ENCODE measurements around the gene PHPT1. TPM values are rescaled to one million over a fixed set of nuclear protein-coding genes. Genes with fewer than 3 reads are reported as not detected.
A peak's percentile ranks its signal among the peaks of the same experiment; 100 is the strongest.

Gene PHPT1
- total and polyA plus RNA-seq, 2 of the 13 experiments (the other 11 are each of a cell fraction or from before 2014, with no cell fraction given): 189 to 192 TPM

DNA sequence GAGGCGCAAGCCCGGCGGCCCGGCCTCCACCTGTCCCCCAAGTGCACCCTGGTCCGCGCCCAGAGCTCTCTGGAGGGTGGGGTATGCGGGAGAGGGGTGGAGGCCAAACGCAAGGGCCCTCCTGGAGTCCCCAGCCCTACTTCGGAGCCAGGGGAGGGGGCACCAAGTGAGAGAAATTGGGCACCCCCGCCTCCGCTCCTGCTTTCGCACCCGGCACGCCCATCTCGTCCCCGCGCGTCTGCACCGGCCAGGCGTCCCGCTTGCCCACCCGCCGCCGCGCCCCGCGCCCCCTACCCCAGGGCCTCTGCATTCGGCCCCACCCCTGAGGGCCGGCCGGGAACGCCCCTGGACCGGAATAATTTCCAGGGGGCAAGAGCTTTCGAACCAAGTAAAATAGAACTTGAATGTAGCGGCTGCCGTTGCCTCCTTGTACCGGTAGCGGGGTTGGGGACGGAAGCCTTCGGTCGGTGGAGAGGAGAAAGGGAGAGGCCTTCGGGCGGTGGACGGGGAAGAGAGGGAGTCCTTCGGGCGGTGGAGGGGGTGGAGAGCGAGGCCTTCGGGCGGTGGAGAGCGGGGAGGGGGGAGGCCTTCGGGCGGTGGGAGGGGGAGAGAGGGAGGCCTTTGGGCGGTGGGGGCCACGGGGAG, 694 bp upstream of the PHPT1 start:
- TSS peak; percentile 84 for BruUV-seq (replicated peaks)
- no peak for FAIRE-seq
- Histone ChIP-seq H3K27me3 (ENCODE audit: control insufficient read depth in 1 of 2, insufficient read depth in 2 of 2, low read length in 2 of 2) (no peaks in the 10 kb centered on the region; a peak in 1 of 5 replicates), H3K27ac (ENCODE audit: extremely low read length, insufficient read depth, low read length) (peak overlapping the region; percentile 91), H3K79me2 (ENCODE audit: insufficient read depth, low read length) (peaks cover 17% of the 10 kb centered on the region), H3K9me3 (ENCODE audit: low read length) (no peaks in the 10 kb centered on the region), H3K4me3 (replicated peaks in 1 of 3; ENCODE audit: insufficient read depth in 1 of 3, low read depth in 2 of 3, low read length in 3 of 3) (peak overlapping the region; percentile 88 to 98 (median 91)), H4K20me1 (ENCODE audit: insufficient read depth, low read length) (peaks cover 9% of the 10 kb centered on the region; the same call in 1 of the 2 replicates), H3K36me3 (replicated peaks in 1 of 2; ENCODE audit: control insufficient read depth in 1 of 2, insufficient read depth in 2 of 2, low read length in 2 of 2) (peaks cover 11 to 20% of the 10 kb centered on the region in 2 experiments), H3K9ac (ENCODE audit: insufficient read depth, low read depth, low read length) (peak overlapping the region; percentile 94), H3K4me2 (ENCODE audit: low read depth, low read length) (peak overlapping the region; percentile 81), H2AFZ (ENCODE audit: low read length) (no peak overlapping the region), H3K4me1 (ENCODE audit: insufficient read depth, low read length) (peaks cover 26% of the 10 kb centered on the region)
- CTCF ChIA-PET (ENCODE audit: low intra/inter-chr PET ratio, low total read pairs): no interaction called here
- intact Hi-C loops (cut with micrococcal nuclease; ENCODE audit: unreplicated experiment): loop anchor here (5.0 kb wide), 2 partner anchors 34 to 61 kb away; no protein-coding TSS in a partner anchor
- POLR2A ChIA-PET: interaction anchor here (0.7 to 2.3 kb wide), 11 partner anchors 11 to 837 kb away, joined by 3 to 45 read pairs (median 6); partner anchors contain the start of genes EDF1, RABL6, TMEM141 and TRAF2
- in situ Hi-C loops (cut with HindIII; ENCODE audit: extremely low pct_ligation_motif_present, low pct_unique_long_range_greater_than_20kb): loop anchor here (10.0 kb wide), 1 partner anchor 186 kb away; the partner anchor contains the start of gene FUT7
- peak; percentile 4 for ATAC-seq
- DNase-seq (ENCODE audit: low spot score): peak; percentile 34
- WGBS (ENCODE audit: low lambda C conversion rate): under 1% methylated on average over 13 of the region's 53 CpGs
- TF ChIP-seq ZMYM3 (CRISPR knock-in tag; IDR thresholded peaks at IDR 0.05) (no peak), ZC3H4 (CRISPR knock-in tag; IDR thresholded peaks at IDR 0.05; ENCODE audit: borderline replicate concordance) (no peak), JDP2 (CRISPR knock-in tag; IDR thresholded peaks at IDR 0.05; ENCODE audit: borderline replicate concordance) (no peak), EED (CRISPR knock-in tag; IDR thresholded peaks at IDR 0.05) (no peak), TERF1 (CRISPR knock-in tag; IDR thresholded peaks at IDR 0.05) (no peak), SSRP1 (CRISPR knock-in tag; IDR thresholded peaks at IDR 0.05) (no peak), DMAP1 (CRISPR knock-in tag; IDR thresholded peaks at IDR 0.05) (no peak), ETV5 (CRISPR knock-in tag; IDR thresholded peaks at IDR 0.05; ENCODE audit: borderline replicate concordance) (no peak), RXRA (CRISPR knock-in tag; IDR thresholded peaks at IDR 0.05) (no peak; the same call in 1 of the 2 replicates), KDM2A (CRISPR knock-in tag; IDR thresholded peaks at IDR 0.05; ENCODE audit: borderline replicate concordance, low read depth) (peak; percentile 19; the same call in 1 of the 2 replicates), PHF20 (CRISPR knock-in tag; IDR thresholded peaks at IDR 0.05) (no peak), MEIS2 (CRISPR knock-in tag; IDR thresholded peaks at IDR 0.05) (peak; percentile 1; the same call in 1 of the 2 replicates), ZNF790 (CRISPR knock-in tag; IDR thresholded peaks at IDR 0.05; ENCODE audit: borderline replicate concordance) (peak; percentile 10; the same call in 1 of the 2 replicates), ZNF710 (CRISPR knock-in tag; IDR thresholded peaks at IDR 0.05; ENCODE audit: borderline replicate concordance) (0 out of 2 replicates have a peak, but pooled peaks have one; percentile 9), THYN1 (CRISPR knock-in tag; IDR thresholded peaks at IDR 0.05; ENCODE audit: borderline replicate concordance, low read depth) (no peak)
- TF ChIP-seq, protein P1, sequence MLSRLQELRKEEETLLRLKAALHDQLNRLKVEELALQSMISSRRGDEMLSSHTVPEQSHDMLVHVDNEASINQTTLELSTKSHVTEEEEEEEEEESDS (CRISPR knock-in tag; IDR thresholded peaks at IDR 0.05; ENCODE audit: borderline replicate concordance): no peak
- TF ChIP-seq, protein P2, sequence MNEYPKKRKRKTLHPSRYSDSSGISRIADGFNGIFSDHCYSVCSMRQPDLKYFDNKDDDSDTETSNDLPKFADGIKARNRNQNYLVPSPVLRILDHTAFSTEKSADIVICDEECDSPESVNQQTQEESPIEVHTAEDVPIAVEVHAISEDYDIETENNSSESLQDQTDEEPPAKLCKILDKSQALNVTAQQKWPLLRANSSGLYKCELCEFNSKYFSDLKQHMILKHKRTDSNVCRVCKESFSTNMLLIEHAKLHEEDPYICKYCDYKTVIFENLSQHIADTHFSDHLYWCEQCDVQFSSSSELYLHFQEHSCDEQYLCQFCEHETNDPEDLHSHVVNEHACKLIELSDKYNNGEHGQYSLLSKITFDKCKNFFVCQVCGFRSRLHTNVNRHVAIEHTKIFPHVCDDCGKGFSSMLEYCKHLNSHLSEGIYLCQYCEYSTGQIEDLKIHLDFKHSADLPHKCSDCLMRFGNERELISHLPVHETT (CRISPR knock-in tag; conservative IDR thresholded peaks at IDR 0.05): peak; percentile 1; the same call in 1 of the 2 replicates
- TF ChIP-seq, protein P3, sequence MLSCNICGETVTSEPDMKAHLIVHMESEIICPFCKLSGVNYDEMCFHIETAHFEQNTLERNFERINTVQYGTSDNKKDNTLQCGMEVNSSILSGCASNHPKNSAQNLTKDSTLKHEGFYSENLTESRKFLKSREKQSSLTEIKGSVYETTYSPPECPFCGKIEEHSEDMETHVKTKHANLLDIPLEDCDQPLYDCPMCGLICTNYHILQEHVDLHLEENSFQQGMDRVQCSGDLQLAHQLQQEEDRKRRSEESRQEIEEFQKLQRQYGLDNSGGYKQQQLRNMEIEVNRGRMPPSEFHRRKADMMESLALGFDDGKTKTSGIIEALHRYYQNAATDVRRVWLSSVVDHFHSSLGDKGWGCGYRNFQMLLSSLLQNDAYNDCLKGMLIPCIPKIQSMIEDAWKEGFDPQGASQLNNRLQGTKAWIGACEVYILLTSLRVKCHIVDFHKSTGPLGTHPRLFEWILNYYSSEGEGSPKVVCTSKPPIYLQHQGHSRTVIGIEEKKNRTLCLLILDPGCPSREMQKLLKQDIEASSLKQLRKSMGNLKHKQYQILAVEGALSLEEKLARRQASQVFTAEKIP (CRISPR knock-in tag; IDR thresholded peaks at IDR 0.05; ENCODE audit: borderline replicate concordance): no peak

Data from HepG2 (cell line).